Astrocyte (in vitro differentiated cells and primary cell): ENCODE measurements around the gene SELENOO. TPM values are rescaled to one million over a fixed set of nuclear protein-coding genes. Genes with fewer than 3 reads are reported as not detected.

ENCODE experiments used
- DNase-seq: peaks from one replicate; pipeline ENCODE4 v3.0.0-alpha.2; 2010; ENCODE audit warnings: low read depth
- FAIRE-seq: peaks from 2 replicates; lab custom pipeline; 2011; peaks lifted over from hg19 to GRCh38; lab: Jason Lieb, UNC
- H2AFZ ChIP-seq: 2 replicates; pipeline ENCODE4 v1.6.0; 2012; ENCODE audit warnings: low read depth, low read length, inconsistent platforms
- H3K27ac ChIP-seq: 2 replicates; pipeline ENCODE4 v1.5.1; 2011; ENCODE audit warnings: low read depth, low read length, inconsistent platforms
- H3K27me3 ChIP-seq: 2 replicates; pipeline ENCODE4 v1.6.0; 2011; ENCODE audit warnings: low read length, inconsistent platforms; ENCODE audit not compliant: insufficient read depth
- H3K36me3 ChIP-seq: 2 replicates; pipeline ENCODE4 v1.5.1; 2011; ENCODE audit warnings: low read length, inconsistent platforms; ENCODE audit not compliant: insufficient read depth
- H3K4me1 ChIP-seq: 2 replicates; pipeline ENCODE4 v1.5.1; 2011; ENCODE audit warnings: low read length, inconsistent platforms; ENCODE audit not compliant: insufficient read depth
- H3K4me2 ChIP-seq: 2 replicates; pipeline ENCODE4 v1.6.0; 2012; ENCODE audit warnings: low read length, inconsistent platforms
- H3K4me3 ChIP-seq: 2 replicates; pipeline ENCODE4 v1.5.1; 2011; ENCODE audit warnings: low read depth, mild to moderate bottlenecking, low read length, inconsistent platforms; ENCODE audit not compliant: insufficient read depth
- H3K79me2 ChIP-seq: 2 replicates; pipeline ENCODE4 v1.6.0; 2012; ENCODE audit warnings: mild to moderate bottlenecking, low read length, inconsistent platforms; ENCODE audit not compliant: insufficient read depth
- H3K9ac ChIP-seq: 2 replicates; pipeline ENCODE4 v1.6.0; 2012; ENCODE audit warnings: mild to moderate bottlenecking, low read length, inconsistent platforms
- H3K9me3 ChIP-seq: 2 replicates; pipeline ENCODE4 v1.5.1; 2012; ENCODE audit warnings: low read depth, mild to moderate bottlenecking, low read length, inconsistent platforms; ENCODE audit not compliant: insufficient read depth
- H4K20me1 ChIP-seq: 2 replicates; pipeline ENCODE4 v1.6.0; 2012; ENCODE audit warnings: low read length, inconsistent platforms; ENCODE audit not compliant: insufficient read depth
- H3K27ac Mint-ChIP-seq: one replicate; pipeline ENCODE4 v1.8.0; 2021; ENCODE audit warnings: mild to moderate bottlenecking, mixed read lengths; ENCODE audit not compliant: unreplicated experiment
- H3K27me3 Mint-ChIP-seq: one replicate; pipeline ENCODE4 v1.8.0; 2021; ENCODE audit warnings: low read depth, mixed read lengths; ENCODE audit not compliant: unreplicated experiment
- H3K36me3 Mint-ChIP-seq: one replicate; pipeline ENCODE4 v1.8.0; 2021; ENCODE audit warnings: low read depth, mixed read lengths; ENCODE audit not compliant: unreplicated experiment
- H3K4me1 Mint-ChIP-seq: one replicate; pipeline ENCODE4 v1.8.0; 2021; ENCODE audit warnings: low read depth, mixed read lengths; ENCODE audit not compliant: unreplicated experiment
- H3K4me3 Mint-ChIP-seq: one replicate; pipeline ENCODE4 v1.8.0; 2021; ENCODE audit warnings: mild to moderate bottlenecking, moderate library complexity, mixed read lengths; ENCODE audit not compliant: unreplicated experiment
- H3K9me3 Mint-ChIP-seq: one replicate; pipeline ENCODE4 v1.8.0; 2021; ENCODE audit warnings: mild to moderate bottlenecking, mixed read lengths; ENCODE audit not compliant: unreplicated experiment
- EZH2 ChIP-seq: IDR thresholded peaks from 2 replicates; pipeline ENCODE4 v1.6.1; 2012; ENCODE audit warnings: mild to moderate bottlenecking, low read length, inconsistent platforms; ENCODE audit not compliant: insufficient read depth
- total RNA-seq: library from RNA; stranded (reverse); gene quantifications from 2 replicates; pipeline ENCODE4 v1.2.1, GENCODE V29; 2021
- TF ChIP-seq, protein P1 (sequence below): IDR thresholded peaks from 2 replicates; pipeline ENCODE4 v1.5.1; 2011; ENCODE audit warnings: low read depth, mild to moderate bottlenecking, inconsistent platforms, low read length, moderate library complexity; ENCODE audit not compliant: insufficient read depth

Gene SELENOO
- total RNA-seq, 1 donor from 2014 or later = 18.5 TPM

DNA sequence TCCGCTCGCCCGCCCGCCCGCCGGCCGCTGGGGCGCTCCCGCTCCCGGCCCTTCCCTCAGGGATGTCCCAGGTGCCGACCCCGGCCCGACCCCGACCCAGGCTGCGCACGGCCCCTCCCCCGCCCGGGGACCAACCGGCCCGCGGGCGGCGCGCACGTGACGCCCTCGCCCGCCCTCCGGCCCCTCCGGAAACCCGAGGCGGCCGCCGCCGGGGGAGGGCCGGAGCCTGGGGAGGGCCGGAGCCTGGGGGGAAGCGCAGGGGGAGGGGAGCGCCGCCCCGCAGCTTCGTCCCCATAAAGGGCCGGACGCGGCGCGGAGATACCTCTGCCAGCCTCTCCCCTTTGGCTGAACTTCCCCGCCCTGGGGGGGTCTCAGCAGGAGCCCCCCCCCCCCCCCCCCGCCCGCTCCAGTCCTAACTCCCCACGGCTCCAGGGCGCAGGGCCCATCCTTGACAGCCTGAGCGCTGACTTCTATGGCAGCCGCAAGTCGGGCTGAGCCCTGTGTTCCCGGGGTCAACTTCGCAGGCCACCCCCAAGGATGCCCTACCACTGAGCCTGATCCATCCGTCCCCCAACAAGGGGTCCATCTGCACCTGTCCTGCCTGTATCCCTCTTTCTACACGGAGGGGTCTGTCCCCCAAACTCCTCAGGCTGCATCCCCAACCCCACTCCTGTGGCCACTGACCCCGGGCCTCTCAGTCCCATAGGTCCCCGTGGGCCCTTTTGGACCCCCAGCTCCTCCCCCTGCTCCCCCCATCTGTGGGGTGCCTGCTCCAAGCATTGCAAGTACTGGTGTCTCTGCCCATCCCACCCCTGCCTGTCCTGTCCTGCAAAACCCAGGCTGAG lies 61.0 kb downstream of the SELENOO start, which contains the start of gene MAPK12:
Gene MAPK12 (minus strand): TSS at position 69 of the 845 bp plus-strand sequence. CDS start 174 bp downstream, outside the sequence.
- FAIRE-seq (no peak), DNase-seq (no peak)
- H3K9me3 ChIP-seq = no peaks in the 10 kb centered on the region
- peak within 1 kb of the TSS; percentile 78 for H3K4me3 Mint-ChIP-seq
- peaks cover 7% of the 10 kb centered on the region for H3K4me1 Mint-ChIP-seq
- H3K36me3 ChIP-seq = no peaks in the 10 kb centered on the region
- H3K36me3 Mint-ChIP-seq = peaks cover 8% of the 10 kb centered on the region
- peak within 1 kb of the TSS; percentile 34 for H3K27ac Mint-ChIP-seq
- no peaks in the 10 kb centered on the region for H3K27me3 ChIP-seq
- H3K27ac ChIP-seq = peak within 1 kb of the TSS; percentile 58
- H3K4me2 ChIP-seq = peak within 1 kb of the TSS; percentile 92
- peaks cover 17% of the 10 kb centered on the region for H3K4me1 ChIP-seq
- peaks cover 3% of the 10 kb centered on the region for H3K27me3 Mint-ChIP-seq
- no peak for TF ChIP-seq EZH2
- TF ChIP-seq, protein P1, sequence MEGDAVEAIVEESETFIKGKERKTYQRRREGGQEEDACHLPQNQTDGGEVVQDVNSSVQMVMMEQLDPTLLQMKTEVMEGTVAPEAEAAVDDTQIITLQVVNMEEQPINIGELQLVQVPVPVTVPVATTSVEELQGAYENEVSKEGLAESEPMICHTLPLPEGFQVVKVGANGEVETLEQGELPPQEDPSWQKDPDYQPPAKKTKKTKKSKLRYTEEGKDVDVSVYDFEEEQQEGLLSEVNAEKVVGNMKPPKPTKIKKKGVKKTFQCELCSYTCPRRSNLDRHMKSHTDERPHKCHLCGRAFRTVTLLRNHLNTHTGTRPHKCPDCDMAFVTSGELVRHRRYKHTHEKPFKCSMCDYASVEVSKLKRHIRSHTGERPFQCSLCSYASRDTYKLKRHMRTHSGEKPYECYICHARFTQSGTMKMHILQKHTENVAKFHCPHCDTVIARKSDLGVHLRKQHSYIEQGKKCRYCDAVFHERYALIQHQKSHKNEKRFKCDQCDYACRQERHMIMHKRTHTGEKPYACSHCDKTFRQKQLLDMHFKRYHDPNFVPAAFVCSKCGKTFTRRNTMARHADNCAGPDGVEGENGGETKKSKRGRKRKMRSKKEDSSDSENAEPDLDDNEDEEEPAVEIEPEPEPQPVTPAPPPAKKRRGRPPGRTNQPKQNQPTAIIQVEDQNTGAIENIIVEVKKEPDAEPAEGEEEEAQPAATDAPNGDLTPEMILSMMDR = no peak
- peaks cover 13% of the 10 kb centered on the region for H4K20me1 ChIP-seq
- H3K9ac ChIP-seq = peak within 1 kb of the TSS; percentile 84
- H3K4me3 ChIP-seq = peak within 1 kb of the TSS; percentile 68
- H3K9me3 Mint-ChIP-seq = no peaks in the 10 kb centered on the region
- H2AFZ ChIP-seq = peak within 1 kb of the TSS; percentile 73
- peaks cover 26% of the 10 kb centered on the region for H3K79me2 ChIP-seq

DNA sequence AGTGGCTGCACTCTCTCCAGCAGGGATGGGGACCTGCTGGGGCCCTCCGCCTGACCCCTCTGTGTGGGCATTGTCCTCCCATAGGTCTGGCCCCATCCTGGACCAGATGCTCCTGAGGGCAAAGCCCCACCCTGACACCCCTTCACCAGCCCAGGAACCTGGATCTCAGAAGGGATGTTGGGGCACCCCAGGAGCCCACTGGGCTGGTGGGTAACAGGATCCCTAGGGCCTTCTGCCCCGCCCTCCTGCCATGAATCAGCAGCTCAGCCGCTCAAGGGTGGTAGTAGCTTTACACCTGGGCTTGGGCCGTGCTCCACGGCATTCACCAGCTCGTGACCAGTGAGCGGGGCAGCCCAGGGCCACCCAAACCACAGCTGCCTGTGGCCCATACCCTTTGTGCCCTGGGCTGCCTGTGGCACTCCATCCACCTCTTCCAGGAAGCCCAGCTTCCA lies 61.7 kb downstream of the SELENOO start:
- Mint-ChIP-seq H3K27me3 (peaks cover 3% of the 10 kb centered on the region), H3K4me1 (peaks cover 7% of the 10 kb centered on the region), H3K36me3 (peaks cover 8% of the 10 kb centered on the region), H3K27ac (peak overlapping the region; percentile 34), H3K4me3 (peak overlapping the region; percentile 76), H3K9me3 (no peaks in the 10 kb centered on the region)
- no peak for DNase-seq
- Histone ChIP-seq H3K4me3 (no peak overlapping the region), H3K27ac (no peak overlapping the region), H3K4me1 (peaks cover 17% of the 10 kb centered on the region), H4K20me1 (peaks cover 9% of the 10 kb centered on the region), H3K79me2 (peaks cover 26% of the 10 kb centered on the region), H3K9ac (no peak overlapping the region), H3K27me3 (no peaks in the 10 kb centered on the region), H3K9me3 (no peaks in the 10 kb centered on the region), H3K4me2 (peak overlapping the region; percentile 92), H3K36me3 (no peaks in the 10 kb centered on the region), H2AFZ (no peak overlapping the region)
- TF ChIP-seq, protein P1 = no peak
- no peak for TF ChIP-seq EZH2
- no peak for FAIRE-seq
